RWPE1 (cell line): Measurements from ENCODE around the gene REV3L.

Experiments used
- CTCF ChIA-PET: fragments of 350-600 bp; sonication (Branson Sonifier 250); formaldehyde crosslinking; extraction: SDS; loops from one replicate; lab custom pipeline; 2021; lab: Yijun Ruan, JAX
- POLR2A ChIA-PET: fragments of 400-600 bp; formaldehyde crosslinking; extraction: SDS; loops from one replicate; lab custom pipeline; 2020; ENCODE audit warnings: antibody characterized with exemption; ENCODE audit not compliant: low non-redundant PET; lab: Yijun Ruan, JAX
- DNase-seq: peaks from one replicate; pipeline ENCODE4 v3.0.0; 2012; ENCODE audit warnings: low spot score
- H3K27ac ChIP-seq: fragments of 450-650 bp; 2 replicates; pipeline ENCODE4 v1.5.1; 2017
- CTCF ChIP-seq: fragments of 450-650 bp; conservative IDR thresholded peaks from 2 replicates; pipeline ENCODE4 v1.5.1; 2017; ENCODE audit warnings: low read depth, mild to moderate bottlenecking

REV3L gene

GRCh38 chr6:111381728-111382127 lies 101.3 kb downstream of the REV3L start:
- DNase-seq: no peak
- POLR2A ChIA-PET: no interaction called here
- TF ChIP-seq CTCF: no peak
- CTCF ChIA-PET: interaction anchor here (0.6 kb wide), 2 partner anchors 160 to 175 kb away, joined by 3 to 4 read pairs; no protein-coding TSS in a partner anchor
- H3K27ac ChIP-seq: no peak overlapping the region

GRCh38 chr6:111381123-111381522 lies 101.9 kb downstream of the REV3L start:
- POLR2A ChIA-PET: no interaction called here
- H3K27ac ChIP-seq: no peak overlapping the region
- CTCF ChIA-PET: interaction anchor here (0.6 kb wide), 2 partner anchors 161 to 176 kb away, joined by 3 to 4 read pairs; no protein-coding TSS in a partner anchor
- no peak for DNase-seq
- TF ChIP-seq CTCF: no peak

GRCh38 chr6:111379831-111380230 lies 103.2 kb downstream of the REV3L start:
- no peak for DNase-seq
- POLR2A ChIA-PET: no interaction called here
- TF ChIP-seq CTCF: no peak
- CTCF ChIA-PET: interaction anchor here (0.6 to 0.7 kb wide), 2 partner anchors 11 to 44 kb away, joined by 3 to 4 read pairs; no protein-coding TSS in a partner anchor
- no peak overlapping the region for H3K27ac ChIP-seq

- POLR2A ChIA-PET: no interaction called here
- CTCF ChIA-PET: interaction anchor here (0.7 kb wide), 1 partner anchor 45 kb away, joined by 4 read pairs; no protein-coding TSS in a partner anchor
- DNase-seq: no peak
Measured at GRCh38 chr6:111379302-111379701, 103.7 kb downstream of the REV3L start.

GRCh38 chr6:111377558-111378120 lies 105.4 kb downstream of the REV3L start:
- ChIA-PET CTCF (no interaction called here), POLR2A (no interaction called here)
- no peak for TF ChIP-seq CTCF
- DNase-seq: no peak
- H3K27ac ChIP-seq: no peak overlapping the region

More at GRCh38 chr6:111379302-111379701, 103.7 kb downstream of the REV3L start:
- no peak overlapping the region for H3K27ac ChIP-seq
- no peak for TF ChIP-seq CTCF

GRCh38 chr6:111367393-111368088 lies 115.5 kb downstream of the REV3L start:
- no peak for TF ChIP-seq CTCF
- no peak for DNase-seq
- CTCF ChIA-PET: no interaction called here
- POLR2A ChIA-PET: no interaction called here
- no peak overlapping the region for H3K27ac ChIP-seq
